Erythroblast (primary cell): Measurements from ENCODE around the gene PDXP.

Experiments used
- GATA1 ChIP-seq: IDR thresholded peaks from 2 replicates; pipeline ENCODE4 v1.6.1; 2011; ENCODE audit warnings: low read depth, mild to moderate bottlenecking, control low read depth, low read length, moderate library complexity
- POLR2A ChIP-seq: IDR thresholded peaks from 2 replicates; pipeline ENCODE4 v1.6.1; 2011; ENCODE audit warnings: mild to moderate bottlenecking, low read length

DNA sequence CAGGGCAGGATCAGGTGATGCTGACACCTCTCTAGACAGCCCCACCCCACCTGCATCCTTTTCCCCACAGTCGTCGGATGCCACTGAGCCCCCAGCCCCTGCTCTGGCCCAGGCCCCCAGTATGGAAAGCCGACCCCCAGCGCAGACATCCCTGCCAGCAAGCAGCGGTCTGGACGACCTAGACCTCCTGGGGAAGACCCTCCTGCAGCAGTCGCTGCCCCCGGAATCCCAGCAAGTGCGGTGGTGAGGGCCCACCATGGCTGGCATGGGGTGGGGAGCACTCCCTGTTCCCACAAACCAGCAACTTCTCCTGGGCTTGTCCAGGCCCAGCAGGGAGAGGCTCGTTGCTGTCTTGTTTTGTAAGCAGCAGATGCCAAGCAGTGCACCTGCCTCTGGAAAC lies 28.6 kb upstream of the PDXP start:
- TF ChIP-seq POLR2A (no peak), GATA1 (no peak)
